ENCODE data around the gene HRCT1. TPM values are rescaled to one million over a fixed set of nuclear protein-coding genes. Genes with fewer than 3 reads are reported as not detected.

Gene HRCT1
- polyA plus RNA-seq, 3 donors: not detected

DNA sequence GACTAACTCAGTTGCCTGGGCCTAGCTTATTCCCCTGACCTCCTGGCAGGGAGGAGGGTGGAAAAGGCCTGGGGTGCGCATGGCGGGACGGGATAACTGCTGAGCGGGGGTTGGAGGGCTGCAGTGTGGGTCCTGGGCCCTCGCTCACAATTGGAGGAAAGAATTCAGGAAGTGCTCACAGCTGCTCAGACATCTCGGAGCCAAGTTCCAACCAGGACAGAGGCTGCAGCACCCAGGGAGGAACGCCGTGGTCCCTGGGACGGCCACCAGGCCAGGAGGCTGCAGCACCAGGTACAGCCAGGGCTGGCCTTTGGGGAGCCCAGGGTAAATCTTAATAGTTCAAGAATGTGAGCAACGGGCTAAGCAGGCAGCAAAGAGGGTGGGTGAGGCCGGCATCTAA is 3.3 kb downstream of the HRCT1 start, which contains the start of gene SPAAR:
TSS of gene SPAAR (plus strand) at position 217 of the 400 bp plus-strand sequence. CDS start 974 bp downstream, outside the sequence.
- Histone ChIP-seq H3K79me2 (ENCODE audit: insufficient read depth, low read length) (no peaks in the 10 kb centered on the region), H3K4me1 (ENCODE audit: control insufficient read depth in 1 of 2, insufficient read depth in 2 of 2, low read length in 2 of 2) (peaks cover 38 to 40% of the 10 kb centered on the region in 2 donors), H2AFZ (ENCODE audit: insufficient read depth, low read depth, low read length, poor library complexity, severe bottlenecking) (peak within 1 kb of the TSS; percentile 42), H4K20me1 (ENCODE audit: insufficient read depth, low read length) (no peaks in the 10 kb centered on the region), H3K4me2 (replicated peaks; ENCODE audit: extremely low read depth, low read length, poor library complexity, severe bottlenecking) (peak within 1 kb of the TSS; percentile 55), H3K36me3 (replicated peaks in 1 of 2; ENCODE audit: control insufficient read depth in 1 of 2, insufficient read depth in 2 of 2, low read length in 2 of 2) (no peaks in the 10 kb centered on the region), H3K9ac (ENCODE audit: insufficient read depth, low read length, poor library complexity, severe bottlenecking) (no peak within 1 kb of the TSS), H3K27me3 (ENCODE audit: control insufficient read depth in 2 of 2, insufficient read depth in 2 of 2, low read length in 2 of 2) (no peaks in the 10 kb centered on the region), H3K27ac (ENCODE audit: low read depth in 1 of 2, low read length in 2 of 2) (peak within 1 kb of the TSS in 1 of 2 donors; percentile 49), H3K4me3 (replicated peaks in 1 of 3; ENCODE audit: low read depth in 2 of 3, low read length in 3 of 3) (peak within 1 kb of the TSS in 1 of 3 experiments; percentile 43), H3K9me3 (replicated peaks in 1 of 2; ENCODE audit: control insufficient read depth in 1 of 2, insufficient read depth in 1 of 2, low read length in 2 of 2) (no peaks in the 10 kb centered on the region)
- H3K27ac Mint-ChIP-seq: peak within 1 kb of the TSS in 3 of 7 donors; percentile 9 to 63 (median 54)
- 89% methylated on average over 11 of the region's 11 CpGs for WGBS (ENCODE audit: insufficient coverage)
- TF ChIP-seq, protein P1, sequence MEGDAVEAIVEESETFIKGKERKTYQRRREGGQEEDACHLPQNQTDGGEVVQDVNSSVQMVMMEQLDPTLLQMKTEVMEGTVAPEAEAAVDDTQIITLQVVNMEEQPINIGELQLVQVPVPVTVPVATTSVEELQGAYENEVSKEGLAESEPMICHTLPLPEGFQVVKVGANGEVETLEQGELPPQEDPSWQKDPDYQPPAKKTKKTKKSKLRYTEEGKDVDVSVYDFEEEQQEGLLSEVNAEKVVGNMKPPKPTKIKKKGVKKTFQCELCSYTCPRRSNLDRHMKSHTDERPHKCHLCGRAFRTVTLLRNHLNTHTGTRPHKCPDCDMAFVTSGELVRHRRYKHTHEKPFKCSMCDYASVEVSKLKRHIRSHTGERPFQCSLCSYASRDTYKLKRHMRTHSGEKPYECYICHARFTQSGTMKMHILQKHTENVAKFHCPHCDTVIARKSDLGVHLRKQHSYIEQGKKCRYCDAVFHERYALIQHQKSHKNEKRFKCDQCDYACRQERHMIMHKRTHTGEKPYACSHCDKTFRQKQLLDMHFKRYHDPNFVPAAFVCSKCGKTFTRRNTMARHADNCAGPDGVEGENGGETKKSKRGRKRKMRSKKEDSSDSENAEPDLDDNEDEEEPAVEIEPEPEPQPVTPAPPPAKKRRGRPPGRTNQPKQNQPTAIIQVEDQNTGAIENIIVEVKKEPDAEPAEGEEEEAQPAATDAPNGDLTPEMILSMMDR (IDR thresholded peaks at IDR 0.05): no peak
- no peaks in the 10 kb centered on the region for H3K36me3 Mint-ChIP-seq
- no peak within 1 kb of the TSS for H3K4me3 Mint-ChIP-seq
- no peak for DNase-seq
- peaks cover 0 to 8% (median 4%) of the 10 kb centered on the region in 3 donors for H3K27me3 Mint-ChIP-seq (ENCODE audit: low read depth in 3 of 3)
- peaks cover 43% of the 10 kb centered on the region for H3K4me1 Mint-ChIP-seq
- H3K9me3 Mint-ChIP-seq: peaks cover 0 to 2% (median 0%) of the 10 kb centered on the region in 7 donors
- intact Hi-C loops (cut with micrococcal nuclease): no loop called here

DNA sequence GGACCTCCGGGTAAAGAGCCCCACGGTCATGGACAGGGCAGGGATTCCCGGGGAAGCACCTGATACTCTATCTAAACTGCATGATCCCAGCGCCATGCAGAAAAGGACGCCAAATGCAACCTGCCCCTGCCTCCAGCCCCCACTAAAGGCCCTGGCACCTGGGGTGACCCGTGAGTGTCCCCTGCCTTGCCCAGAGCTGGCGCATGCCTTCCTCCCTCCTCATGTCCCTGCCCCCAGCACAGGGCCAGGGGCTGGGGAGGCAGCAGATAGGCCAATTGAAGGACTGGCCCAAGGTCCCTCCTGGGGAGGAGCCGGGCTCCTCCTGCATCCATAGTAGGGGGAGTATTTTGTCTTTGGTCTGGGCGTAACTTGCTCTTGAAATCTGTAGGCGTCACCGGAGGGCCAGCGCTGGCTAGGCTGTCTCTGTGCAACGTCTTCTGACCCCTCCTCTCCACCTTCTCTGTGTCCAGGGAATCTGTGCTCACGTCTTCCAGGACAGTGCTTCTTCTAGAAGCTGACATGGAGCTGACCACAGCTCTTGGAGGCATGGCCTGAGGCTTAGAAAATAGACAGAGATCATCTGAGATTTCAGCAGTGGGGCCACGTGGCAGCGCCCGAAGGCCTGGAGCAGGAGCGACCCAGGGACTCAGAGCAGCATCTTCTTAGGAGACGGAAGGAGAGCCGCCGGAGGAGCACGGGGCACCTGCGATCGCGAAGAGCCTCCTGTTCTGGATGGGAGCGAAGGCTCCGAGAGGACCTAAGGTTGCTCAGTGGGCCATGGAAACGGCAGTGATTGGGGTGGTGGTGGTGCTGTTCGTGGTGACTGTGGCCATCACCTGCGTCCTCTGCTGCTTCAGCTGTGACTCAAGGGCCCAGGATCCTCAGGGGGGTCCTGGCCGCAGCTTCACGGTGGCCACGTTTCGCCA is 3.9 kb downstream of the HRCT1 start:
- no peak for DNase-seq
- Histone ChIP-seq H3K36me3 (replicated peaks in 1 of 2; ENCODE audit: control insufficient read depth in 1 of 2, insufficient read depth in 2 of 2, low read length in 2 of 2) (no peaks in the 10 kb centered on the region), H4K20me1 (ENCODE audit: insufficient read depth, low read length) (no peaks in the 10 kb centered on the region), H2AFZ (ENCODE audit: insufficient read depth, low read depth, low read length, poor library complexity, severe bottlenecking) (no peak overlapping the region), H3K79me2 (ENCODE audit: insufficient read depth, low read length) (no peaks in the 10 kb centered on the region), H3K4me3 (replicated peaks in 1 of 3; ENCODE audit: low read depth in 2 of 3, low read length in 3 of 3) (no peak overlapping the region), H3K4me1 (ENCODE audit: control insufficient read depth in 1 of 2, insufficient read depth in 2 of 2, low read length in 2 of 2) (peaks cover 38 to 40% of the 10 kb centered on the region in 2 donors), H3K27me3 (ENCODE audit: control insufficient read depth in 2 of 2, insufficient read depth in 2 of 2, low read length in 2 of 2) (no peaks in the 10 kb centered on the region), H3K9ac (ENCODE audit: insufficient read depth, low read length, poor library complexity, severe bottlenecking) (no peak overlapping the region), H3K9me3 (replicated peaks in 1 of 2; ENCODE audit: control insufficient read depth in 1 of 2, insufficient read depth in 1 of 2, low read length in 2 of 2) (no peaks in the 10 kb centered on the region), H3K4me2 (replicated peaks; ENCODE audit: extremely low read depth, low read length, poor library complexity, severe bottlenecking) (no peak overlapping the region), H3K27ac (ENCODE audit: low read depth in 1 of 2, low read length in 2 of 2) (no peak overlapping the region)
- peaks cover 0 to 8% (median 2%) of the 10 kb centered on the region in 3 donors for H3K27me3 Mint-ChIP-seq (ENCODE audit: low read depth in 3 of 3)
- H3K4me1 Mint-ChIP-seq: peaks cover 43% of the 10 kb centered on the region
- H3K27ac Mint-ChIP-seq: no peak overlapping the region
- H3K36me3 Mint-ChIP-seq: no peaks in the 10 kb centered on the region
- TF ChIP-seq, protein P1 (IDR thresholded peaks at IDR 0.05): no peak
- intact Hi-C loops (cut with micrococcal nuclease): loop anchor here in 1 of 2 donors (10.0 kb wide), 1 partner anchor 55 kb away; no protein-coding TSS in a partner anchor
- 93% methylated on average over 23 of the region's 34 CpGs for WGBS (ENCODE audit: insufficient coverage)
- no peak overlapping the region for H3K4me3 Mint-ChIP-seq
- peaks cover 0 to 2% (median 0%) of the 10 kb centered on the region in 7 donors for H3K9me3 Mint-ChIP-seq

All from CD14-positive monocyte (primary cell).